ENCODE results near the gene WFDC6. TPM values are rescaled to one million over a fixed set of nuclear protein-coding genes. Genes with fewer than 3 reads are reported as not detected.

Gene WFDC6
- total and polyA plus RNA-seq, 2 of the 8 experiments (the other 6 are each of a cell fraction or from before 2014, with no cell fraction given), result not detected

- no peak overlapping the region for H4K5ac ChIP-seq (ENCODE audit: insufficient read length, low read depth, low read length)
- H2BK15ac ChIP-seq (ENCODE audit: low read length), result no peak overlapping the region
- H4K91ac ChIP-seq (replicated peaks; ENCODE audit: insufficient read length, low read length), result no peak overlapping the region
- DNase-seq (ENCODE audit: low read depth in 1 of 2, low spot score in 2 of 2) (no peak), FAIRE-seq (no peak)
- H2BK12ac ChIP-seq (ENCODE audit: low read depth, low read length), result no peak overlapping the region; the same call in 1 of the 2 replicates
- no peak overlapping the region for H3K56ac ChIP-seq (replicated peaks; ENCODE audit: insufficient read length, low read depth, low read length)
- no peak overlapping the region for H3K9ac ChIP-seq (replicated peaks in 1 of 4; ENCODE audit: extremely low read depth in 1 of 4, low read depth in 3 of 4, low read length in 3 of 4)
- no peaks in the 10 kb centered on the region; a peak in 1 of 4 replicates for H3K9me3 ChIP-seq (ENCODE audit: insufficient read depth in 2 of 2, low read depth in 1 of 2, low read length in 1 of 2)
- H3K79me1 ChIP-seq (ENCODE audit: low read depth, low read length), result no peaks in the 10 kb centered on the region
- no peak overlapping the region for H3K18ac ChIP-seq (ENCODE audit: extremely low read depth, low read length)
- H3K4me1 ChIP-seq (replicated peaks in 1 of 4; ENCODE audit: control insufficient read depth in 3 of 4, insufficient read depth in 4 of 4, low read length in 3 of 4), result peaks cover 0 to 5% (median 0%) of the 10 kb centered on the region in 4 experiments; a peak in 1 of 7 replicates
- H4K20me1 ChIP-seq (replicated peaks in 1 of 2; ENCODE audit: control insufficient read depth in 1 of 2, insufficient read depth in 2 of 2, low read length in 2 of 2), result no peaks in the 10 kb centered on the region
- H3K14ac ChIP-seq (ENCODE audit: insufficient read length), result no peak overlapping the region
- TF ChIP-seq SP1 (IDR thresholded peaks at IDR 0.05; ENCODE audit: low read depth, low read length), result no peak
- TF ChIP-seq CHD1 (IDR thresholded peaks at IDR 0.05; ENCODE audit: low read depth, low read length), result no peak
- no peak for TF ChIP-seq YY1 (IDR thresholded peaks at IDR 0.05; ENCODE audit: low read depth, low read length)
- TF ChIP-seq JUND (IDR thresholded peaks at IDR 0.05; ENCODE audit: low read length), result no peak
- TF ChIP-seq KDM5A (IDR thresholded peaks at IDR 0.05; ENCODE audit: low read length), result no peak
- TF ChIP-seq POLR2AphosphoS5 (IDR thresholded peaks at IDR 0.05; ENCODE audit: low read depth, low read length), result no peak
- TF ChIP-seq SP4 (IDR thresholded peaks at IDR 0.05; ENCODE audit: low read length), result no peak
- TF ChIP-seq NANOG (IDR thresholded peaks at IDR 0.05; ENCODE audit: insufficient read depth, low read depth, low read length, poor library complexity, severe bottlenecking), result no peak
- TF ChIP-seq SRF (IDR thresholded peaks at IDR 0.05; ENCODE audit: low read depth, low read length), result no peak
- no peak for TF ChIP-seq GABPA (IDR thresholded peaks at IDR 0.05; ENCODE audit: borderline replicate concordance, insufficient read depth, low read length)
- H2AFZ ChIP-seq (ENCODE audit: low read length), result no peak overlapping the region
- no peak overlapping the region for H3K4me3 ChIP-seq (ENCODE audit: extremely low read depth in 1 of 4, insufficient read depth in 2 of 4, low read depth in 3 of 4, low read length in 4 of 4)
- H3K4ac ChIP-seq (replicated peaks; ENCODE audit: insufficient read length, low read depth, low read length), result no peak overlapping the region
- H3K79me2 ChIP-seq (ENCODE audit: control insufficient read depth in 1 of 2, insufficient read depth in 2 of 2, low read length in 2 of 2), result no peaks in the 10 kb centered on the region
- WGBS, 2 experiments (ENCODE audit: extremely low coverage in 1 of 2, insufficient coverage in 1 of 2, insufficient read length in 1 of 2, insufficient replicate concordance in 2 of 2, low coverage in 1 of 2, low lambda C conversion rate in 2 of 2, missing lambda C conversion rate in 1 of 2), result 91% methylated on average over 7 of the region's 7 CpGs; no CpG with 5 or more reads in 1 of the 2 experiments
- no peak overlapping the region for H2BK120ac ChIP-seq (replicated peaks; ENCODE audit: low read depth, low read length)
- H3K4me2 ChIP-seq (ENCODE audit: insufficient read depth in 1 of 2, low read depth in 2 of 2, low read length in 2 of 2), result no peak overlapping the region
- no peak overlapping the region for H3K23ac ChIP-seq (ENCODE audit: insufficient read length)
- H2AK5ac ChIP-seq (ENCODE audit: low read depth, low read length), result no peak overlapping the region
- H4K8ac ChIP-seq (ENCODE audit: extremely low read depth, insufficient read depth, low read length), result no peak overlapping the region
- H2BK20ac ChIP-seq (ENCODE audit: low read length), result no peak overlapping the region
- ChIA-PET POLR2A (ENCODE audit: partially characterized antibody) (interaction anchor here (1.0 to 1.4 kb wide), 2 partner anchors 264 to 332 kb away, joined by 3 read pairs; partner anchors contain the start of gene UBE2C), CTCF (ENCODE audit: partially characterized antibody) (interaction anchor here (1.0 to 6.2 kb wide), 8 partner anchors 8 to 463 kb away, joined by 3 to 73 read pairs (median 4); partner anchors contain the start of gene WFDC6)
- peaks cover 4% of the 10 kb centered on the region; the same call in 1 of the 2 replicates for H3K23me2 ChIP-seq (ENCODE audit: low read depth, low read length)
- no peak overlapping the region for H3K27ac ChIP-seq (ENCODE audit: low read depth, low read length)
- H3K36me3 ChIP-seq (ENCODE audit: control insufficient read depth in 2 of 4, insufficient read depth in 4 of 4, low read length in 3 of 4), result no peaks in the 10 kb centered on the region
- no peak overlapping the region for H2BK5ac ChIP-seq (ENCODE audit: low read depth, low read length)
- no peaks in the 10 kb centered on the region for H3K27me3 ChIP-seq (replicated peaks in 1 of 4; ENCODE audit: control insufficient read depth in 3 of 4, extremely low read depth in 1 of 4, insufficient read depth in 3 of 4, low read length in 3 of 4)
These were observed 9.1 kb upstream of the WFDC6 start for GRCh38 chr20:45548410-45548809.
